SJSA1 (cell line): ENCODE results near the gene PUS3. TPM values are rescaled to one million over a fixed set of nuclear protein-coding genes. Genes with fewer than 3 reads are reported as not detected.
A peak's percentile ranks its signal among the peaks of the same experiment; 100 is the strongest.

Experiments
- DNase-seq, 2 experiments: peaks; one replicate each; pipeline ENCODE4 v3.0.0-alpha.2; 2015 to 2020; ENCODE audit warnings: low spot score in 2 of 2, low read depth in 1 of 2
- H3K27ac ChIP-seq: fragments of 250-450 bp; sonication (Bioruptor Pico); 2 replicates; pipeline ENCODE4 v1.5.1; 2020; ENCODE audit warnings: mild to moderate bottlenecking, moderate library complexity
- H3K27me3 ChIP-seq: fragments of 250-450 bp; sonication (Bioruptor Pico); replicated peaks from 2 replicates; pipeline ENCODE4 v1.5.1; 2020; ENCODE audit warnings: mild to moderate bottlenecking, moderate library complexity
- H3K36me3 ChIP-seq: fragments of 250-450 bp; sonication (Bioruptor Pico); 2 replicates; pipeline ENCODE4 v1.5.1; 2020; ENCODE audit warnings: mild to moderate bottlenecking
- H3K4me1 ChIP-seq: fragments of 250-450 bp; sonication (Bioruptor Pico); replicated peaks from 2 replicates; pipeline ENCODE4 v1.6.1; 2021; ENCODE audit warnings: mild to moderate bottlenecking
- H3K4me3 ChIP-seq: fragments of 250-450 bp; sonication (Bioruptor Pico); 2 replicates; pipeline ENCODE4 v1.5.1; 2020; ENCODE audit warnings: mild to moderate bottlenecking
- H3K9me3 ChIP-seq: fragments of 250-450 bp; sonication (Bioruptor Pico); replicated peaks from 2 replicates; pipeline ENCODE4 v1.5.1; 2020; ENCODE audit warnings: mild to moderate bottlenecking
- total RNA-seq: library from RNA; depleted of rRNA; stranded (reverse); fragments of >200 nt; shearing (Covaris generic); gene quantifications from 2 replicates; pipeline ENCODE4 v1.2.3, GENCODE V29; 2014

Gene PUS3
- total RNA-seq, 1 experiment from 2014 or later = 6.8 TPM

DNA sequence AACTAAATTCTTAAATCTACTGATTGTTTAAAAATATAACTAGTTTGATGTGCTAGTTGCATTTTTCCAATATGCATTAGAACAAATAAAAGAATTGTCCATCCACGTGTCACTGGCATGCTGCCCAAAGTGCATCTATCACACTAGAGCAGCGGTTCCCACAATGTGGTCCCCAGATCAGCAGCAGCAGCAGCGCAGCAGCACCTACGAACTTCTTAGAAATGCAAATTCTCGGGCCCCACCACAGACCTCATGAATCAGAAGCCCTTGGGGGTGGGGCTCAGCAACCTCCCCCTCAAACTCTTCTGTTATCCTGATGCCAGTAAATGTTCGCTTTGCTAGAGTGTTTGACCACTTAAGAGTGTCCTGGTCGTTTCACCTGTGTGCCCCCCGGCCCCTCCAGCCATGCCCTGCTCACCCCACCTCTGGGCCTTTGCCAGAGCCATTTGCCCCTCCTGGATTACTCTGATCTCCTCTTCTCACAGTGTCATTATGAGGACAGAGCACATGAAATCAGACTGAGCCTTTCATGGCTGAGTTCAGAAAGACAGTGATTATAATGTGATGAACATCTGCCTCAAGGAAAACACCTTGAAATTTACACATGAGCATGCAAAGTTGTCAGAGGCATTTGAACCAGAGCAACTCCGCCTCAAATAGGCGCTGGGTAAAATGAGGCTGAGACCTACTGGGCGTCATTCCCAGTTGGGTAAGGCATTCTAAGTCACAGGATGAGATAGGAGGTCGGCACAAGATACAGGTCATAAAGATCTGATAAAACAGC, 30.2 kb upstream of the PUS3 start:
- no peaks in the 10 kb centered on the region for H3K36me3 ChIP-seq
- H3K27me3 ChIP-seq = no peaks in the 10 kb centered on the region
- H3K9me3 ChIP-seq = no peaks in the 10 kb centered on the region
- no peak overlapping the region for H3K27ac ChIP-seq
- no peaks in the 10 kb centered on the region for H3K4me1 ChIP-seq
- DNase-seq = no peak
- no peak overlapping the region for H3K4me3 ChIP-seq

DNA sequence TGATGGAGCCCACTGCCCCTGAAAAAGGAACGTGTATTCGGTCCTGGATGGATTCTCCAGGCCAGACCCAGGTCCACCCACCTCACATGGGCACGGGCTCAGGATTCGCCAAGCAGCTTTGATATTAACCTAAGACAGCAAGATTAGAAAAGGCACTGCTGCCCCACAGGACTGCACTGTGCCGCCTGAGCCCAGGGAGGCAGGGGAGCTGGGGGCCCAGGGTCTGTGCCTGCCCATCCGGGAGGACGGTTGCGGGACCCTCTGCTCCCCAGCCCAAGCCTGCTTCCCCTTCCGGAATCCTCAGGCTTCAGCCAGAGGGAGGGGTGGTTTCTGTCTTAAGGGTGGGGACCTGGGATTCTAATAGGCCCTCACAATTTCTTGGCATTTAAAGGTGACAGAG, 29.3 kb upstream of the PUS3 start:
- Histone ChIP-seq H3K27ac (no peak overlapping the region), H3K27me3 (no peaks in the 10 kb centered on the region), H3K36me3 (no peaks in the 10 kb centered on the region), H3K9me3 (no peaks in the 10 kb centered on the region), H3K4me3 (no peak overlapping the region), H3K4me1 (no peaks in the 10 kb centered on the region)
- no peak for DNase-seq

DNA sequence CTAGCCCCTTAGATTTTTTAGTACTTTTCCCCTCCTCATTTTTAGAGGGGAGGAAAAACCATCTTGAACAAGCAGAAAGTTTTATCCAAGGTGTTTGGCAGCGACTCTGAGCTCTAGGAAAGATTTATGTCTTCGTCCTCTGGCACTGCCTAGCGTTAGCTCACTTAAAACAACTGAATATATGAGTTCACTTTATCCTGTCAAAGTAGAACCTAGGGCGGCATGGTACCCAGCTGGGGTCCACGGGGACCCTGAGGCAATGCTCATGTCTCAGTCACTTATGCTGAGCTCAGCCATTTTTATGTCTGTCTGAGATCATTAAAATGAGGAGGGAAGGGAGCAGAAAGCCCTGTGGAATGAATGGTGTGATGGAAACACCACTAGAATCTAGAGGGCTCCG, 28.7 kb upstream of the PUS3 start:
- H3K9me3 ChIP-seq = no peaks in the 10 kb centered on the region
- H3K27ac ChIP-seq = no peak overlapping the region
- H3K27me3 ChIP-seq = no peaks in the 10 kb centered on the region
- no peaks in the 10 kb centered on the region for H3K36me3 ChIP-seq
- H3K4me3 ChIP-seq = no peak overlapping the region
- no peaks in the 10 kb centered on the region for H3K4me1 ChIP-seq
- no peak for DNase-seq

DNA sequence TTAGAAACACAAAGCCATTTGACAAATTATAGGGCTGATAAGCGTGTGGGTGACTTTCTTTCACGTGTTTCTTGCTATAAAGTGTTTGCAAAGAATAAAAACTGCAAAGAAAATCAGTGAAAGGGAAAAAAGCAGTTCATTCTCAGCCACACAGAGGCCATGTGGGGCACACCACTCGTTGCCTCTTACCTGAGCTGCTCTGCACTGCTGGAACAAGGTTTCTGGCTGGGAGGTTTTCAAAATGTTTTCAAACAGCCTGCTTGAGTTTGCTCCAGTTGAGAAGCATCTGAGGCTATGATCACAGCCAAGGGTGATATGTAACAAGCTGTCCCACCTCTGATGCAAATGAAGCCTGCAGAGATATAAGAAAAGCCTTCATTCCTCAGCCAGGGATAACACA, 28.1 kb upstream of the PUS3 start:
- no peak for DNase-seq
- H3K27me3 ChIP-seq = no peaks in the 10 kb centered on the region
- H3K36me3 ChIP-seq = no peaks in the 10 kb centered on the region
- H3K4me3 ChIP-seq = no peak overlapping the region
- H3K9me3 ChIP-seq = no peaks in the 10 kb centered on the region
- no peak overlapping the region for H3K27ac ChIP-seq
- H3K4me1 ChIP-seq = no peaks in the 10 kb centered on the region

DNA sequence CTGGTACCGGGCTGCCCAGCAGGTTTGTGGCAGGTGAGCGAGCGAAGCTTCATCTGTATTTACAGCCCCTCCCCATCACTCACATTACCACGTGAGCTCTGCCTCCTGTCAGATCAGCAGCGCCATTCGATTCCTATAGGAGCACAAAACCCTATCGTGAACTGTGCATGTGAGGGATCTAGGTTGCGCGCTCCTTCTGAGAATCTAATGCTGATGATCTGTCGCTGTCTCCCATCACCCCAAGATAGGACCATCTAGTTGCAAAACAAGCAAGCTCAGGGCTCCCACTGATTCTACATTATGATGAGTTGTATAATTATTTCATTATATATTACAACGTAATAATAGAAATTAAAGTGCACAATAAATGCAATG, 27.1 kb upstream of the PUS3 start:
- DNase-seq = no peak
- H3K36me3 ChIP-seq = no peaks in the 10 kb centered on the region
- H3K27ac ChIP-seq = no peak overlapping the region
- no peaks in the 10 kb centered on the region for H3K27me3 ChIP-seq
- no peaks in the 10 kb centered on the region for H3K9me3 ChIP-seq
- H3K4me1 ChIP-seq = no peaks in the 10 kb centered on the region
- no peak overlapping the region for H3K4me3 ChIP-seq

DNA sequence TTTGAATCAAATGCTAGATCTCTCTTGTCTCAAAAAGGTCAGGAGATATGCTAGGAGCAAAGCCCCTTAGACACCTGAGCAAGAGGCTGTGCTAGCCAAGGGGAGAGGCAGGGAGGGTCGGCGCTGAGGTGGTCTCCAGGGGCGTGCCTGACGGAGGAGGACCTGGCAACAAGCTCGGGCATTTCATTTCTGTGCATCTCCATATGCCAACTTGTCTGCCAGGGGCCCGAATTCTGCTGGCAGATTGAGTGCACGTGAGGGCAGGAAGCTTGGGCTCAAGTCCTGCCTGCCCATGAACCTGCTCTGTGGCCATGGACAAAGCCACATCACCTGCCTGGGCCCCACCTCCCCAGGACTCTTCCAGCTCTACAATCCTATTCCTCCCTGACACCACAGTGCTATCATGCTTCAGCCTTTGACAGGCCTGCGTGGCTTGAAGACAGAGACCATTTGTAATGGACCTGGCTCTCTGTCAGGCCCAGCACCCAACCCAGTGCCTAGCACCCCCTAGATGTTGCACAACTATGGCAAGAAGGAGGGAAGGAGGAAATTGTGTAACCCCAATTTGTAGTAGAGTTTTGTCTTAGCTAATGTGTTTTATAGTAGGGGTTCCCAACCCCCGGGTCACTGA, 26.6 kb upstream of the PUS3 start:
- Histone ChIP-seq H3K9me3 (no peaks in the 10 kb centered on the region), H3K4me3 (no peak overlapping the region), H3K4me1 (no peaks in the 10 kb centered on the region), H3K27ac (no peak overlapping the region), H3K36me3 (no peaks in the 10 kb centered on the region), H3K27me3 (no peaks in the 10 kb centered on the region)
- no peak for DNase-seq

DNA sequence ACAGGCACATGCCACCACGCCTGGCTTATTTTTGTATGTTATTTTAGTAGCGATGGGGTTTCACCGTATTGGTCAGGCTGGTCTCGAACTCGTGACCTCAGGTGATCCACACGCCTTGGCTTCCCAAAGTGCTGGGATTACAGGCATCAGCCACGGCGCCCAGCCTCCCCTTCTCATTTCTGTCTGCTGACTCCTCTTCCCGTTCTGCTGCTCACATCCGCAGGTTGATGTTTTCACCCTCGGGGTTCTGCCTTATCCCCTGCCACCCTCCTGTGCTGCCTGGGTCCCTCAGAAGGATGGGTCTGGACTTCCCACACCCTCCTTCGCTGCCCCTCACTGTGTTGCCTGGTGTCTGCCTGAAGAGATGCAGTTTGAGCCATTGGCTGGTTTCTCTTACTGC, 23.7 kb upstream of the PUS3 start:
- H3K27me3 ChIP-seq = no peaks in the 10 kb centered on the region
- H3K27ac ChIP-seq = no peak overlapping the region
- no peak overlapping the region for H3K4me3 ChIP-seq
- no peaks in the 10 kb centered on the region for H3K9me3 ChIP-seq
- no peaks in the 10 kb centered on the region for H3K4me1 ChIP-seq
- DNase-seq = no peak
- H3K36me3 ChIP-seq = no peaks in the 10 kb centered on the region

DNA sequence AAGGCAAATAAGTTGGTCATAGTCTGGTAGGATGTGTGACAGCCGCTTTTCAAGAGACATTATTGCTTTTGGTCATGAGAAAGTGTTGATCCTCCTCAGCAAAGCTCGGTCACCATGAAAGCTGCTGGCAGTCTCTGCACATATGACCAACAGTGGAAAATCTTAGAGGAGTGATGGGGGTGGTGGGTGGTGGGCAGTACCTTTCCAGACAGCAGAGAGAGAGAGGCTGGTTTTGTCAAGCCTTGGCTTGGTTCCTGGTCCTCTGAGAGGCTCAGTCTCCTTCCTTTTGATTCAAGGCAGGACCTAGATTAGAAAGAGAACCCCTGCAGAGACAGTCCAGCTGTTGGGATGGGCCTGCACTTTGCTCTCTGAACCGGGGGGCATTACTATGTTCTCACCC, 22.8 kb upstream of the PUS3 start:
- no peak overlapping the region for H3K4me3 ChIP-seq
- H3K9me3 ChIP-seq = no peaks in the 10 kb centered on the region
- no peaks in the 10 kb centered on the region for H3K4me1 ChIP-seq
- no peak overlapping the region for H3K27ac ChIP-seq
- no peak for DNase-seq
- H3K36me3 ChIP-seq = no peaks in the 10 kb centered on the region
- no peaks in the 10 kb centered on the region for H3K27me3 ChIP-seq

DNA sequence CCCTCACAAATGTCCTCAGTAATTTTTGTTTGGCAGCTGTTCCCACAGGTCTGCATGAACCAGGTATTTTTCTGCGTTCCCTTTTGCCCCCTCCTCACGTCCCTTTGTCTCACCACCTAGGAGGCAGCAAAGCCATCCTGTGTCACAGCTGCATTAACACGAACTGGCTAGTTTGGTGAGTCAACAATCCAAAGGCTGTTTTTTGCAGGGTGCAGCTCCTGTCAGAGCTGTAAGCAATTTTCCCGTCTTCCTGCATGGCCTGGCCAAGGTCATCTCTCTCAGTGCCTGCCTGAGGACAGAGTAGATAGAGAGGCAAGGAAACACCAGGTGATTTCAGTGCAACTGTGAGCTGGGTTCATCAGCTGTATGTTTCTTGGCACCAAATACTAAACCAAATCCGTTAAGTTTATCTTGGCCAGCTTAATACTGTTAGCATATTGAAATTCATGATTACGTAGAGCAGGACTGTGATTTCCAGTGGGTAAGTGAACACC, 22.3 kb upstream of the PUS3 start:
- DNase-seq = no peak

DNA sequence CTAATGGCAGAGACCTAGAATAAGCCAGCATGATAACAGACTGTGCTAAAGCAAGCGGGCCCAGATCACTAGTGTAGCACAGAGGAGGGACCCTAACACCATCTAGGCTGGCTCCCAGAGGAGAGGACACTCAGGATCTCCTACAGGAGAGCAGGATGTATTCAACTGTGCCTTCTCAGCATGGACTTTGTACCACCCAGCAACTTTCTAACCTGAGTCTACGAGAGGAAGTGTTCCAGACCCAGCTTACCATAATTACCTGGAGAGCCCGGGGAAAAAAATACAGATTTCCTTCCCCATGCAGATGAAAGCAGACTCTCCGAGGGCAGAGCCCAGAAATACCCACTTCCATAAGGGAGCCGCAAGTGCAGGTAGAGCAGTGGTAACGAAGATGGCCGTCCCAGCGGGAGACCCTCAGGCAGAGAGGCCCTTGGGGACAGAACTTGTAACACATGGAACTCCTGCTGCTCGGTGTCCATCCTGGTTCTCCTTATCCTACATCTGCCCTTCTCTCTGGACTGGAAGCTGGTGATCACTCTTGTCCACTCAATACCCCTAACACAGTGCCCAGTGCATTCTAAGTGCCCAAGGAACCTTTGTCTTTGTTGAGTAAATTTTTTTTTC, 21.5 kb upstream of the PUS3 start:
- no peak overlapping the region for H3K27ac ChIP-seq
- H3K9me3 ChIP-seq = no peaks in the 10 kb centered on the region
- no peaks in the 10 kb centered on the region for H3K36me3 ChIP-seq
- H3K4me1 ChIP-seq = no peaks in the 10 kb centered on the region
- no peaks in the 10 kb centered on the region for H3K27me3 ChIP-seq
- DNase-seq = no peak
- no peak overlapping the region for H3K4me3 ChIP-seq

More for the DNA sequence above, 22.3 kb upstream of the PUS3 start:
- Histone ChIP-seq H3K9me3 (no peaks in the 10 kb centered on the region), H3K27ac (no peak overlapping the region), H3K27me3 (no peaks in the 10 kb centered on the region), H3K4me3 (no peak overlapping the region), H3K4me1 (no peaks in the 10 kb centered on the region), H3K36me3 (no peaks in the 10 kb centered on the region)

DNA sequence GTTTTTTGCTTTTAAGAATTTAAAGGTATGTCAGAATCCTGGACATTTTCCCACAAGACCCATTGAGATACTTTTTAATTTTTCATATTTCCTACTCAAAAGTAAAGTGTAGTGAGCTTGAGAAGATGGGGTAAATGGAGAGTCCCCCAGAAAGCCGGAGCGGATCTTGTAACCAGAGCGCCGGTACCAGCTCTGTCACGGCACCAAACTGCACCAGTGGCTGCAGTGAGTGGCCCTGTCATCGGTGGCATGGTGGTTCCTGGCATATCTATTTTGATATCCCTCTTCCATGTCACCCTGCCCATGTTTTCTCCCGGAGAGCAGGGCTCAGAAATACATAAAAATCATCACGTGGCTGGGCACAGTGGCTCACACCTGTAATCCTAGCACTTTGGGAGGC, 20.6 kb upstream of the PUS3 start:
- Histone ChIP-seq H3K36me3 (no peaks in the 10 kb centered on the region), H3K4me3 (no peak overlapping the region), H3K27me3 (no peaks in the 10 kb centered on the region), H3K27ac (no peak overlapping the region), H3K4me1 (no peaks in the 10 kb centered on the region), H3K9me3 (no peaks in the 10 kb centered on the region)
- DNase-seq = no peak

DNA sequence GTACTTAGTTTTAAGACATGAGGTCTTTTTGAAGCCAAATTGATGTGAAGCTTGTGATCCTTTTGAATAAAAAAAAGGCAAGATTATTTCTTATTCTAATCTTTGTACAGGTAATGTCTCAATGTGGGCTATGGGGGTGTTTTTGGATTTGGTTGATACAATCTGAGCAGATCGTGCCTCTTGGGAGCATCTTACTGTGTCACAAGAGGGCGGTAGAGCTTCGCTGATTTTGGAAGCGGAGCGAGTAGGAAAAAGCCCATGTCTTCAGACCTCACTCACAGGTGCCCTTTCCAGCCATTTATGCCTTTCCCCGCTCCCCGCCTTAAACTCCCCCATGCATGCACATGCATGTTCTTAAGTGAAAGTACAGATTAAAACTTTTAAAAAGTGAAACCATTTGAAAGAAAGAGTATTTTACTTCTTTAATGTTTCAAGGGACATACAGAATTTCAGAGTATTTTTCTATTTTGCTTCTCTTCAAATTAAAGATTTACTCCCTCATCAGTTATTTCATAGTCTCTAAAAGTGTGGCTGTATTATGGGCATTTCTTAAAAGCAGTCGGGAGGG, 20.1 kb upstream of the PUS3 start:
- H3K27ac ChIP-seq = no peak overlapping the region
- no peaks in the 10 kb centered on the region for H3K4me1 ChIP-seq
- peak in 1 of 2 experiments; percentile 19 for DNase-seq
- H3K4me3 ChIP-seq = no peak overlapping the region
- H3K9me3 ChIP-seq = no peaks in the 10 kb centered on the region
- no peaks in the 10 kb centered on the region for H3K27me3 ChIP-seq
- H3K36me3 ChIP-seq = no peaks in the 10 kb centered on the region

DNA sequence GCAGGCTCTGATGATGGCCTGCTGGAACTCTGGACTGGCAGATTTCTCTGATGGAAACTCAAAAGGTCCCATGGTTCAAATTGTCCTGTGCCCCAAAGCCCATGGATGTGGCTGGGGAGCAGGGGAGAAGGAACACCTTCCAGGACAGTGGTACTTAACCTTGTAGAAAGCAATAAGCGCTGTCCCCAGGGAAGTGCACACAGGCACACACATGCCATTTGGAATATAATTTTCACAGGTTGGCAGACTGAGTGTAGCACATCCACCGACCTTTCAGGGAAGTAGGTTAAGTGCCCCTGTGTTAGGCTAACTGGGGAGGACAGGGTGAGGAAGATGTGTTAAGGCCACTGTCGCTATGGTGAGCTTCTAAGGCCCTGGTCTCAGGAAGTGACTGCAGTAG, 19.1 kb upstream of the PUS3 start:
- no peaks in the 10 kb centered on the region for H3K4me1 ChIP-seq
- H3K36me3 ChIP-seq = no peaks in the 10 kb centered on the region
- no peak overlapping the region for H3K4me3 ChIP-seq
- no peak overlapping the region for H3K27ac ChIP-seq
- no peaks in the 10 kb centered on the region for H3K27me3 ChIP-seq
- DNase-seq = no peak
- H3K9me3 ChIP-seq = no peaks in the 10 kb centered on the region

DNA sequence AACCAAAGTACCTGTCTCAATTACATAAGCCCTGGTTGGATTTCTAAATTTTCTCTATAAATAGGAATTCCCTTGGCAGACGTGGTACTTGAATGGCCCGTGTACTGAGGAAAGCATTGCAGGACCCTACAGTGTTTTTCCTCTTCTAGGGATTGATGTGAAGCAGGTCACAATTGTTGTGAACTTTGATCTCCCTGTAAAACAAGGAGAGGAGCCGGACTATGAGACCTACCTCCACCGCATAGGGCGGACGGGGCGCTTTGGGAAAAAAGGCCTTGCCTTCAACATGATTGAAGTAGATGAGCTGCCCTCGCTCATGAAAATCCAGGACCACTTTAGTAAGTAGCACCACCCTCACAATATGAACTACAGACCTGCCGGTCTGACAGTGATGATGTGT, 18.0 kb upstream of the PUS3 start:
- H3K36me3 ChIP-seq = no peaks in the 10 kb centered on the region
- no peaks in the 10 kb centered on the region for H3K4me1 ChIP-seq
- no peak overlapping the region for H3K4me3 ChIP-seq
- H3K27ac ChIP-seq = no peak overlapping the region
- DNase-seq = no peak
- H3K27me3 ChIP-seq = 0 out of 2 replicates have a peak, but pooled peaks cover 3% of the 10 kb centered on the region
- H3K9me3 ChIP-seq = no peaks in the 10 kb centered on the region
